Activated CD8-positive, alpha-beta T cell treated with anti-CD3 and anti-CD28 coated beads for 36 hours (primary cell): Measurements from ENCODE around the gene LPCAT1. TPM values are rescaled to one million over a fixed set of nuclear protein-coding genes. Genes with fewer than 3 reads are reported as not detected.
A peak's percentile ranks its signal among the peaks of the same experiment; 100 is the strongest.

Source experiments
- ATAC-seq: fragments of 200-7000 bp; cut with Tn5 transposase; one replicate; pipeline ENCODE4 v1.10.0; 2021; ENCODE audit warnings: mild to moderate bottlenecking, moderate library complexity
- CTCF ChIA-PET: fragments of 350-600 bp; sonication (Branson Sonifier 250); formaldehyde crosslinking; loops from one replicate; lab custom pipeline; 2021; ENCODE audit warnings: antibody characterized with exemption; lab: Charles Lee
- POLR2A ChIA-PET: fragments of 350-600 bp; sonication (Branson Sonifier 250); formaldehyde crosslinking; loops from one replicate; lab custom pipeline; 2021; ENCODE audit warnings: antibody characterized with exemption; lab: Charles Lee
- DNase-seq: peaks from one replicate; pipeline ENCODE4 v3.0.0-alpha.2; 2020
- H3K27ac Mint-ChIP-seq: one replicate; pipeline ENCODE4 v1.8.0; 2021; ENCODE audit warnings: mild to moderate bottlenecking, mixed read lengths
- H3K27me3 Mint-ChIP-seq: one replicate; pipeline ENCODE4 v1.8.0; 2021; ENCODE audit warnings: mixed read lengths
- H3K36me3 Mint-ChIP-seq: one replicate; pipeline ENCODE4 v1.8.0; 2021; ENCODE audit warnings: low read depth, mixed read lengths
- H3K4me1 Mint-ChIP-seq: one replicate; pipeline ENCODE4 v1.8.0; 2021; ENCODE audit warnings: low read depth, mixed read lengths
- H3K4me3 Mint-ChIP-seq: one replicate; pipeline ENCODE4 v1.8.0; 2021; ENCODE audit warnings: mild to moderate bottlenecking, moderate library complexity, mixed read lengths
- H3K9me3 Mint-ChIP-seq: one replicate; pipeline ENCODE4 v1.8.0; 2021; ENCODE audit warnings: mixed read lengths
- CTCF ChIP-seq: fragments of 200-600 bp; IDR thresholded peaks from one replicate; pipeline ENCODE4 v1.8.0; 2022; ENCODE audit warnings: antibody characterized with exemption, mild to moderate bottlenecking
- intact Hi-C: fragments of 100-400 bp; cut with micrococcal nuclease; formaldehyde crosslinking; loops from one replicate; pipeline ENCODE4 v1.10.0; 2022
- total RNA-seq, 2 experiments: library from RNA; stranded (reverse); gene quantifications; one replicate each; pipeline ENCODE4 v1.2.3, GENCODE V29; 2021

Gene LPCAT1
- total RNA-seq, 2 experiments from 2014 or later = 37.2 to 43.6 TPM

GRCh38 chr5:1520791-1521453, 2.8 kb downstream of the LPCAT1 start:
- ChIA-PET CTCF (interaction anchor here (0.6 to 1.0 kb wide), 2 partner anchors 32 to 193 kb away, joined by 3 to 4 read pairs; no protein-coding TSS in a partner anchor), POLR2A (interaction anchor here (1.2 to 1.4 kb wide), 2 partner anchors 15 to 41 kb away, joined by 3 to 4 read pairs; no protein-coding TSS in a partner anchor)
- no peaks in the 10 kb centered on the region for H3K9me3 Mint-ChIP-seq
- TF ChIP-seq CTCF = no peak
- no peak for ATAC-seq
- no peak for DNase-seq
- no peaks in the 10 kb centered on the region for H3K27me3 Mint-ChIP-seq
- peaks cover 30% of the 10 kb centered on the region for H3K36me3 Mint-ChIP-seq
- H3K4me3 Mint-ChIP-seq = peak overlapping the region; percentile 27
- H3K27ac Mint-ChIP-seq = no peak overlapping the region
- intact Hi-C loops = no loop called here
- peaks cover 43% of the 10 kb centered on the region for H3K4me1 Mint-ChIP-seq

GRCh38 chr5:1519631-1520210, 4.0 kb downstream of the LPCAT1 start:
- H3K36me3 Mint-ChIP-seq = peaks cover 30% of the 10 kb centered on the region
- intact Hi-C loops = no loop called here

GRCh38 chr5:1517838-1518237, 5.9 kb downstream of the LPCAT1 start:
- ATAC-seq = no peak
- Mint-ChIP-seq H3K9me3 (no peaks in the 10 kb centered on the region), H3K27me3 (no peaks in the 10 kb centered on the region), H3K4me3 (no peak overlapping the region), H3K4me1 (peaks cover 45% of the 10 kb centered on the region), H3K36me3 (peaks cover 30% of the 10 kb centered on the region), H3K27ac (no peak overlapping the region)
- no peak for DNase-seq
- CTCF ChIA-PET = no interaction called here
- intact Hi-C loops = no loop called here
- POLR2A ChIA-PET = interaction anchor here (1.1 kb wide), 1 partner anchor 40 kb away, joined by 3 read pairs; no protein-coding TSS in a partner anchor
- TF ChIP-seq CTCF = no peak

More at GRCh38 chr5:1519631-1520210, 4.0 kb downstream of the LPCAT1 start:
- no peaks in the 10 kb centered on the region for H3K27me3 Mint-ChIP-seq
- no peak for TF ChIP-seq CTCF
- no peak for DNase-seq
- no peak overlapping the region for H3K4me3 Mint-ChIP-seq
- ATAC-seq = no peak
- H3K4me1 Mint-ChIP-seq = peaks cover 45% of the 10 kb centered on the region
- ChIA-PET CTCF (no interaction called here), POLR2A (no interaction called here)
- no peaks in the 10 kb centered on the region for H3K9me3 Mint-ChIP-seq
- H3K27ac Mint-ChIP-seq = no peak overlapping the region

GRCh38 chr5:1516615-1517601, 6.9 kb downstream of the LPCAT1 start:
- H3K4me1 Mint-ChIP-seq = peaks cover 40% of the 10 kb centered on the region
- H3K36me3 Mint-ChIP-seq = peaks cover 26% of the 10 kb centered on the region
- no peak overlapping the region for H3K4me3 Mint-ChIP-seq
- no peak for ATAC-seq
- no peaks in the 10 kb centered on the region for H3K27me3 Mint-ChIP-seq
- ChIA-PET POLR2A (interaction anchor here (0.9 to 1.1 kb wide), 2 partner anchors 21 to 41 kb away, joined by 3 read pairs; no protein-coding TSS in a partner anchor), CTCF (no interaction called here)
- DNase-seq = no peak
- TF ChIP-seq CTCF = no peak
- intact Hi-C loops = no loop called here
- H3K9me3 Mint-ChIP-seq = no peaks in the 10 kb centered on the region
- H3K27ac Mint-ChIP-seq = peak overlapping the region; percentile 34
